Activated CD8-positive, alpha-beta memory T cell treated with anti-CD3 and anti-CD28 coated beads, Interleukin-2, amount 50 U/mL, for 24 hours (primary cell): ENCODE results near the gene NTRK2.

Experiments used
- DNase-seq: peaks from one replicate; pipeline ENCODE4 v3.0.0-alpha.2; 2020; ENCODE audit errors: extremely low read depth

The NTRK2 gene

GRCh38 chr9:85021686-85022085 lies 352.2 kb downstream of the NTRK2 start:
- no peak for DNase-seq

GRCh38 chr9:85024374-85024773 lies 354.8 kb downstream of the NTRK2 start:
- no peak for DNase-seq

DNA sequence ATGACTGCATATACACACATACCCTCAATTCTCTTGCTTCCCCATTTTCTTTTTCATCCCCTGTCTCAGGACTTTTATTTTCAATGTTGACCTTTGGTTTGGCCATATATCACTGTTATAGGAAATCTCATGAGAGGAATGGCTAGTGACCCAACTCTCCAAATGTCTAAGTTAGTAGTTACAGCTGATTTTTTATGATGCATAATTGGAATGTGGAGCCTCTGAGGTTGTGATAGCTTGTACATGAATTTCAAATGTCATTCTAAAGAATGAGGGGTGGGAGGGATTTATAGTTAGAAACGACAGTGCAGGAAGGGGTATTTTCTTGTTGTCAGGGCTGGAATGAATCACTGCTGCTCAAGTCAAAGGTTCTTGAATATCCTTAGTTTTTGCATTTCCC lies 356.1 kb downstream of the NTRK2 start:
- no peak for DNase-seq

- DNase-seq, result no peak
Measured at GRCh38 chr9:85027870-85028269, 358.3 kb downstream of the NTRK2 start.

DNA sequence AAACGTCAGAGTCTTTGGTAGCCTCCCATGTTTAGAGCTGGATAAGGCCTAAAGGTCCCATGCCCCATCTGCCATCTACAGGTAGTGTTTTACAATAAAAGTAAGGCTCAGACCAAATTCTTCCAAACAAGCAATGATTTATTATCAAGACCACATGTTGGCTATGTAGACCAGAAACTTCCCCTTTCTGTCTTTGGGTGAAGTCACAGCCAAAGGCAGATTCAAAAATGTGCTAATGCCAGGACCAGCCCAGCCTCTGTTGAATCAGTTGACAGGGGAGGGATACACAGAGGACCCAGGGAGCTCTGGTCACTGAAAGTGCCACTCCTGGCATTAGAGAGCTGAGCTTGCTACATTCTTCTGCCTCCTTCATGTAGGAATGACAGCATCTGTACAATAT lies 360.8 kb downstream of the NTRK2 start:
- DNase-seq, result no peak

- no peak for DNase-seq
Measured at GRCh38 chr9:85036496-85036895, 367.0 kb downstream of the NTRK2 start.

- no peak for DNase-seq
Measured at GRCh38 chr9:85038061-85038460, 368.5 kb downstream of the NTRK2 start.

DNA sequence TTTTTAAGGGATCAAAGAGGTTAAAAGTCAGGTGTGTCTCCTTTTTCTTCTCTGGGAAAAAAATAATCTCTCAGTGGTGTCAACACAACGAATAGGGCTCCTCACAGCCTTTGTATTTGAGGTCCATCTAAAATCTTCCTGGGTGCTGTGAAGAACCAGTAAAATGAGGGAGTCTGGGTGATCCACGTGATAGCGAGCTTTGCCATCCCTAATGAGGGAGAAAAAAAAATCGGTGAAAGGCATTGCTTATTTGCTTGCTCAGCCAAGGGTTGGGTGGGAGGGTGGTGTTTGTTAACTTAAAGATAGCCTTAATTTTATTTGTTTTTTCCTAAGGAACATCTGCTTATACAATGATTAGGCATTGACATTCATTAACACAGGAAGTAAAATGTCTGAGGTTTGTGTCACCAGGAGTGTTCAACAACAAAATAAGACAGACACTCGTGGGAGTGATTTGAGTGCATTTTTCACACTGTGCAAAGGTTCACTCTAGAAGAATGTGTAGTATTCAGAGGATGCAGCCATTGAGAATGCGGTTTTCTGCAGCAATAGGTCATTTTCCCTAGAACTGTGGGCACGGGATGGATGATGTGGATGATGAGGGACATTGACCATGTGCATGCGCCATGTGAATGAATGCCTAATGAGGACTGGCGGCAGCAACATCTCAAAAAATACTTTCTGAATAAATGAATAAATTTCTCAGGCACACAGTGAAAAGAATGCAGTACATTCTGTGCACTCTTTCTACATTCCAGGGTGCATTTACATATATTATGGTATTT lies 369.5 kb downstream of the NTRK2 start:
- no peak for DNase-seq

DNA sequence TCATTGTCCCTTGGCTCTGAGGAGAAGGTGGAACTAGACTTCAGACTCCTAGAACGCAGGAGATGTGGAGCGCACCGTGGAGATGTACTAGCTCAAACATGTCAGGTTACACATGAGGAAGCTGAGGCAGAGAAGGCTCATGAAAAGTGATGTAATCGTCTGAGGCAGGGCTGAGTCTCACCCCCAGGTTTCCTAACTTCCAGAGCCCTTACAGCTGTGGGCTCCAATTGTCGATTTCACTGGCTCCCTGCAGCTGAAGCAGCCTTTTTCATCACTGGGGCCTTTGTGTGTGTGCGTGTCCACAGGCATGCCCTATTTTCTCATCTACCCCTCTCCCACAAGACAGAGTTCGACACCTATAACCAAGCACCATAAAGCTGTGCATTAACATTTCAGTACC lies 370.6 kb downstream of the NTRK2 start:
- no peak for DNase-seq

GRCh38 chr9:85040821-85041465 lies 371.4 kb downstream of the NTRK2 start:
- DNase-seq, result no peak

- DNase-seq, result no peak
Measured at GRCh38 chr9:85041466-85042137, 372.1 kb downstream of the NTRK2 start.

GRCh38 chr9:85042981-85043647 lies 373.6 kb downstream of the NTRK2 start:
- no peak for DNase-seq

DNA sequence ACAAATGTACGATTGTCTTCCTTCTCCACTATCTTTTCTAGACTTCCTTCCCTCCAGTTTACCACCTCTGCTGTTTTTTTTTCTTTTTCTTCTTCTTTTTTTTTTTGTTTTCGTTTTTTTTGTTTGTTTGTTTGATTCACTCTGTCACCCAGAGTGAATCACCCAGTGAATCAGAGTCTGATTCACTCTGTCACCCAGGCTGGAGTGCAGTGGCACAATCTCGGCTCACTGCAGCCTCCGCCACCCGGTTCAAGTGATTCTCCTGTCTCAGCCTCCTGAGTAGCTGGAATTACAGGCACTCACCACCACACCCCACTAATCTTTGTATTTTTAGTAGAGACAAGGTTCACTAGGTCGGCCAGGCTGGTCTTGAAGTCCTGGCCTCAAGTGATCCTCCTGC lies 375.7 kb downstream of the NTRK2 start:
- DNase-seq, result no peak

DNA sequence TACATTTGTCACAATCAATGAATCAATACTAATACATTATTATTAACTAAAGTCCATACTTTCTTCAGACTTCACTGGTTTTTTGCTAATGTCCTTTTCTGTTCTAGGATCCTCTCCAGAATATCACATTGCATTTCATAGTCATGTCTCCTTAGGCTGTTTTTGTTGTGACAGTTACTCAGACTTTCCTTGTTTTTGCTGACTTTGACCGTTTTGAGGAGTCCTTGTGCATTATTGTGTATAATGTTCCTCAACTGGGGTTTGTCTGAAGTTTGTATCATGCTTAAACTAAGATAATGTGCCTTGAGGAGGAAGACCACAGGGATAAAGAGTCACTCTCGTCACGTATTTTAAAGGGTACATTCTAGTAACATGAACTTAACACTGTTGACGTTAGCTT lies 376.9 kb downstream of the NTRK2 start:
- no peak for DNase-seq

- no peak for DNase-seq
Measured at GRCh38 chr9:85053206-85053786, 383.8 kb downstream of the NTRK2 start.

DNA sequence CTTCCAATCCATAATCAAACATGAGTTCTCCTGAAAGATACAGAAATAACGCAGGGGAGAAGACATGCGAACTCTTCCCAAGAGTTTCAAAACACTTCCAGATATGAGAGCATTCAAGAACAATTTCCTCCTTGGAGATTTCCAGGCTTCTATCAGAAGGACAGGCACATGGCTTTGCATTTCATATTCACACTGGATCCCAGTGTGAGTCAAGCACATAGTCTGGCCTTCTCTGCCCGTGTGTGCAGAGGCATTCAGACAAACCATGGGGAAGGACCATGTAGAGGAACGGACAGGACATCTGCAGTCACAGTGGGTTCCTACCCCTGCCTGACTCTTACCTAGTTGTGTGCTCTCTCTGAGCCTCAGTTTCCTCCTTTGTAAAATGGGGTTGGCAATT lies 384.5 kb downstream of the NTRK2 start:
- DNase-seq, result no peak

DNA sequence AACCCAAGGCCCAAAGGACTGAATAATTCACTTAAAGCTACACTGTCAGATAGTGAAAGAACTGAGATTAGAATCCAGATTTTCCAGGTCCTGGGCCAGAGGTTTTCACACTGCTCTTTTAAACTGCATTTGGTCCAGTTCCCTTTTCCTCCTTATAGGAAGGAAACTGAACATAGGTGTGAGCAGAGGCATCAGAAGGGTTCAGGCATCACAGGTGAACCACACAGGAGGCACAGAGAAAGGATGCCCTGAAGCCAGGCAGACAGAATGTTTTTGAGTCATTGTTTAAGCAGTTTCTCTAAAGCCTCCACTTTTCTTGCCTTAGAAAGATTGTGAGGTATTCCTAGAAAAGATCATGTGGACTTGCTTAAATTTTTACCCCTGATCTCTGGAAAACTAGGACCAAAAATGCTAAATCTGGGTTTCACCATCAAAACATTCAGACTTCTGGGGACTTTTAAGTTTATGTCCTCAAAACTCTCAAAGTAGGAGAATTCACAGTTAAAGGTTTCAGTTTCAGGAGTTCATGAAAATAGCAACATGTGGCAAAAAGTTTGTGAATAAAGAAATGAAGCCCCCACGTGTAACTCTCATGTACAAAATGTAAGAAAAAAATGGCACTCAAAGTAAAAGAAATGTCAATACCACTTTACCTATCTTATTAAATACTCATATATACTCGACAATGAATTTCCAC lies 386.1 kb downstream of the NTRK2 start:
- no peak for DNase-seq

GRCh38 chr9:85056203-85056572 lies 386.7 kb downstream of the NTRK2 start:
- no peak for DNase-seq

GRCh38 chr9:85061969-85062368 lies 392.4 kb downstream of the NTRK2 start:
- DNase-seq, result no peak

GRCh38 chr9:85062385-85063022 lies 393.0 kb downstream of the NTRK2 start:
- no peak for DNase-seq

DNA sequence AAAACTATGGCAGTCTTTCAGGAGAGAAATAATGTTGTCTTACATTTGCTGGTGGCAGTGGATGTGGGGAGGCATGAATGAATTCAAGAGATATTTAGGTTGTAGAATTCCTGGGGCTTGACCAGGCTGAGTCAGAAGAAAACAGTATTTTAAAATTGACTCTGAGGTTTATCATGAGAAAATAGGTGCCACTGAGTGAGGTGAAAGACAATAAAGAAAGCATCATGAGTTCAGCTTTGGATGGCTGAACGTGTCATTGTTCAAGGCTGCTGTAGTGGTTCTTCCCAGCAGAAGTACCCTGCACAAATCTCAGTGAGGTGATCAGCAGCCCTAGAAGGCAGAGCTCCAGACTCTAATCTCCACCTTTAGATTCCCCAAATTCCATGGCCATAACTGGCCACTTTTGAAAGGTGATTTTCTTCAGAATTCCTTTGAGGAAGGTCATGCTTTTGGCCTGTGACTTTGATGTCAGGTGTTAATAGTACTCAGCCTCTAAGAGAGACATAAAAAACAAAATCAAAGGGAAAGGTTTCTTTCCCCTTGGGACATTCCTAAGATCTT lies 395.4 kb downstream of the NTRK2 start:
- no peak for DNase-seq
